Gastrocnemius medialis (tissue), 4 donors: ENCODE data around the gene ISCA1. TPM values are rescaled to one million over a fixed set of nuclear protein-coding genes. Genes with fewer than 3 reads are reported as not detected.
"Not testable (repeated sequence)": the region's sequence is repeated elsewhere in the genome, so short reads cannot be mapped to it uniquely, and the experiment has no call there.

Experiments
- ATAC-seq, 2 donors: fragments of 150-250 bp; one replicate each; pipeline ENCODE4 v1.9.1; 2016
- DNase-seq, 2 donors: peaks; one replicate each; pipeline ENCODE4 v3.0.0-alpha.2; 2019
- H3K27ac ChIP-seq, 4 donors: fragments of 200-600 bp; sonication (generic); 1 replicate in 1 of 4; 2 replicates in 3 of 4; pipeline ENCODE4 v1.5.1; 2016 to 2018; ENCODE audit warnings: mild to moderate bottlenecking in 2 of 4, moderate library complexity in 1 of 4
- H3K27me3 ChIP-seq, 3 donors: fragments of 200-600 bp; sonication (generic) in 2 of 3; 1 replicate in 1 of 3; 2 replicates in 2 of 3; pipeline versions ENCODE4 v1.5.1 to v1.6.0; 2016 to 2019; ENCODE audit warnings: mild to moderate bottlenecking in 1 of 3, moderate library complexity in 1 of 3
- H3K36me3 ChIP-seq, 2 donors: fragments of 200-600 bp; sonication (generic) in 1 of 2; one replicate each; pipeline ENCODE4 v1.5.1; 2017 to 2018
- H3K4me1 ChIP-seq, 2 donors: fragments of 200-600 bp; sonication (generic) in 1 of 2; one replicate each; pipeline ENCODE4 v1.5.1; 2016 to 2017; ENCODE audit warnings: mild to moderate bottlenecking in 2 of 2
- H3K4me3 ChIP-seq, 4 donors: fragments of 200-600 bp; sonication (generic) in 3 of 4; 1 replicate in 1 of 4; 2 replicates in 3 of 4; pipeline ENCODE4 v1.5.1; 2016 to 2019; ENCODE audit warnings: mild to moderate bottlenecking in 2 of 4
- H3K9me3 ChIP-seq, 3 donors: fragments of 200-600 bp; sonication (generic) in 2 of 3; 1 replicate in 1 of 3; 2 replicates in 2 of 3; pipeline ENCODE4 v1.5.1; 2016 to 2019
- POLR2A ChIP-seq, 2 donors: fragments of 450-650 bp; IDR thresholded peaks; one replicate each; pipeline ENCODE4 v1.6.1; 2017; ENCODE audit warnings: antibody characterized with exemption in 2 of 2, mild to moderate bottlenecking in 2 of 2, moderate library complexity in 2 of 2
- in situ Hi-C, 4 donors: fragments of 200-750 bp; cut with MboI; loops; one replicate each; pipeline versions ENCODE4 v1.15.0 to v1.8.0; 2017; ENCODE audit warnings: low sequenced_read_pairs in 4 of 4
- intact Hi-C: fragments of 100-400 bp; cut with DNase I; formaldehyde crosslinking; loops from one replicate; pipeline ENCODE4 v1.15.1; 2023; ENCODE audit warnings: low total_unique reads
- total RNA-seq, 4 donors: library from RNA; depleted of rRNA; stranded (reverse); fragments of >200 nt; gene quantifications; one replicate each; pipeline versions ENCODE4 v1.1.0 to v1.2.3, GENCODE V29; 2016
- TF ChIP-seq, protein P1 (sequence below), 5 experiments: fragments of 450-650 bp in 3 of 5; fragments of 200-600 bp in 2 of 5; sonication (generic) in 2 of 5; IDR thresholded peaks in 4 of 5; conservative IDR thresholded peaks in 1 of 5; 1 replicate in 4 of 5; 2 replicates in 1 of 5; pipeline ENCODE4 v1.5.1; 2016 to 2019; ENCODE audit warnings: antibody characterized with exemption in 5 of 5, mild to moderate bottlenecking in 3 of 5, moderate library complexity in 3 of 5

ISCA1 gene
- total RNA-seq, 4 donors from 2014 or later = 59.8 to 115 (median 89.9) TPM

DNA sequence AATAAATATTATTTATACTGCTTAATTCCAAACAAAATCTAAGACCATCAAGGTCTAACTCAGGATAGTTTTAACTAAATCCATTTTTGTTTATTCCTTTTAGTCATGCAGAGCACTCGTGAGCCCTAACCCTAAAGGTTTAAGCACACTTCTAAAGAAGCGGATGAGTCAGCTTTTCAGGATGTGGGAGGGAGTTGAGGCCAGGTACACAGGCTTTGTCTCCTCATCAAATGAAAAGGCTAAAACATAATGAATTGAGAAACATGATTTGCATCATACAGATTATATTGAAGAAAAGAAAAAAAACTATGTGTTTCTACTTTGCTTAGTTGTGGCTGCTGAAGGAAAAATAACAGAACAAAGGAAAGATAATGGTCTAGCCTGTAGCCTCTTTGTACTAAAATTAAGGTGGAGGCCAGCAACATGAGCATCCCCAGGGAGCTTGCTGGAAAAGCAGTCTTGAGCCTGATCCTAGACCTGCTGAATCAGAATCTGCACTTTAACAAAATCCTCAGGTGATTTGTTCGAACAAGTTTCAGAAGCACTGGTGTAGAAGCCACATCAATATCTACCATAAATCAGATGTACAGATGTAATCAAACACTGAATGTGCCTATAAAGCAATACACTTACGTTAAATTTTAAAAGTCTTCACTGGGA is 21.1 kb upstream of the ISCA1 start:
- no peak for DNase-seq
- no peaks in the 10 kb centered on the region for H3K27me3 ChIP-seq
- in situ Hi-C loops = no loop called here
- intact Hi-C loops = no loop called here
- peaks cover 14 to 30% of the 10 kb centered on the region in 2 donors for H3K4me1 ChIP-seq
- no peak for ATAC-seq
- no peak overlapping the region for H3K4me3 ChIP-seq
- TF ChIP-seq POLR2A (IDR thresholded peaks at IDR 0.05) = no peak
- TF ChIP-seq, protein P1, sequence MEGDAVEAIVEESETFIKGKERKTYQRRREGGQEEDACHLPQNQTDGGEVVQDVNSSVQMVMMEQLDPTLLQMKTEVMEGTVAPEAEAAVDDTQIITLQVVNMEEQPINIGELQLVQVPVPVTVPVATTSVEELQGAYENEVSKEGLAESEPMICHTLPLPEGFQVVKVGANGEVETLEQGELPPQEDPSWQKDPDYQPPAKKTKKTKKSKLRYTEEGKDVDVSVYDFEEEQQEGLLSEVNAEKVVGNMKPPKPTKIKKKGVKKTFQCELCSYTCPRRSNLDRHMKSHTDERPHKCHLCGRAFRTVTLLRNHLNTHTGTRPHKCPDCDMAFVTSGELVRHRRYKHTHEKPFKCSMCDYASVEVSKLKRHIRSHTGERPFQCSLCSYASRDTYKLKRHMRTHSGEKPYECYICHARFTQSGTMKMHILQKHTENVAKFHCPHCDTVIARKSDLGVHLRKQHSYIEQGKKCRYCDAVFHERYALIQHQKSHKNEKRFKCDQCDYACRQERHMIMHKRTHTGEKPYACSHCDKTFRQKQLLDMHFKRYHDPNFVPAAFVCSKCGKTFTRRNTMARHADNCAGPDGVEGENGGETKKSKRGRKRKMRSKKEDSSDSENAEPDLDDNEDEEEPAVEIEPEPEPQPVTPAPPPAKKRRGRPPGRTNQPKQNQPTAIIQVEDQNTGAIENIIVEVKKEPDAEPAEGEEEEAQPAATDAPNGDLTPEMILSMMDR (IDR thresholded peaks at IDR 0.05 in 4 of 5, conservative IDR thresholded peaks at IDR 0.05 in 1 of 5) = no peak
- H3K9me3 ChIP-seq = no peaks in the 10 kb centered on the region
- peaks cover 3 to 96% of the 10 kb centered on the region in 2 donors for H3K36me3 ChIP-seq
- peak overlapping the region in 2 of 4 donors; percentile 24 to 41 for H3K27ac ChIP-seq

DNA sequence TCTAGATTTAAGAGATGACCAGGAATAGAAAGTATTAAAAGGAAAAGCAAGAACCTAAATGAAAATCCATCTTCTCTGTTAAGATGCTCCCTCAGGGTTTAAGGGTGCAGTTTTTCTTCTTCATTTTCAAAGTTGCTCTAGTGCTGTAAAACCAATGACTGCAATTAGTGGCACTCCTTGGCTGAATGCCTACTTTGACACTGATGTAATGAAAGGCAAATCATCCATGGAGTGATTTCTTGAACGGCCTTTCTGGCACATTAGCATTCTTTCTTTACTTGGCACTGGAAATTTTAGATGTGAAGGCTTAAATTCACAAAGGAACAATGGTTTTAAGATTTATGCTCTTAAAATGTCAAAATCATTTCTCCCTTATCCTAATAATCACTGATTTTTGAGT is 19.3 kb upstream of the ISCA1 start:
- H3K4me1 ChIP-seq = peaks cover 9 to 25% of the 10 kb centered on the region in 2 donors
- H3K9me3 ChIP-seq = no peaks in the 10 kb centered on the region
- intact Hi-C loops (no loop called here), in situ Hi-C loops (no loop called here)
- no peaks in the 10 kb centered on the region for H3K27me3 ChIP-seq
- peaks cover 3 to 82% of the 10 kb centered on the region in 2 donors for H3K36me3 ChIP-seq
- TF ChIP-seq, protein P1 (IDR thresholded peaks at IDR 0.05 in 4 of 5, conservative IDR thresholded peaks at IDR 0.05 in 1 of 5) = no peak
- no peak for TF ChIP-seq POLR2A (IDR thresholded peaks at IDR 0.05)
- peak overlapping the region; percentile 49 to 66 (median 60) for H3K27ac ChIP-seq
- no peak overlapping the region for H3K4me3 ChIP-seq
- ATAC-seq (no peak), DNase-seq (no peak)

DNA sequence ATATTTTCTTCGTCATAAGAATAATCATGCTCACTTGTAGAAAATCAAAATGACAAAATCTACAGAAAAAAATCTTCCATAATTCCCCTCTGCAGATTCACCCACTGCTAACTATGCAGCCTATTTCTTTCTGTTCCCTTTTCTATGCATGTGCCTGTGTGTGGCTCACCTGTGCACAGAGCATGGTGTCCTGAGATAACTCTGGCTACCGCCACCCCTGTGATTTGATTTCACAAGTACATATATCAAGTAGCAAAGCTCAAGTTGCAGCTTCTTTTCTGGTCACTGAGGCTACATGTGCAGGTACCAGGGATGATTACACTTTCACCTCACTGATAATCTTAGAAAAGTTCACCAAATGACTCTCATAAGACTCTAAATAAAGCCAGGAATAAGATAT is 18.4 kb upstream of the ISCA1 start:
- H3K4me3 ChIP-seq = no peak overlapping the region
- H3K27ac ChIP-seq = peak overlapping the region; percentile 49 to 66 (median 60)
- H3K4me1 ChIP-seq = peaks cover 9 to 25% of the 10 kb centered on the region in 2 donors
- H3K36me3 ChIP-seq = peaks cover 3 to 73% of the 10 kb centered on the region in 2 donors
- in situ Hi-C loops = no loop called here
- peak; percentile 68 to 76 for DNase-seq
- TF ChIP-seq POLR2A (IDR thresholded peaks at IDR 0.05) = no peak
- H3K27me3 ChIP-seq = no peaks in the 10 kb centered on the region
- no peaks in the 10 kb centered on the region for H3K9me3 ChIP-seq
- intact Hi-C loops = no loop called here
- peak; percentile 98 to 99 for ATAC-seq

DNA sequence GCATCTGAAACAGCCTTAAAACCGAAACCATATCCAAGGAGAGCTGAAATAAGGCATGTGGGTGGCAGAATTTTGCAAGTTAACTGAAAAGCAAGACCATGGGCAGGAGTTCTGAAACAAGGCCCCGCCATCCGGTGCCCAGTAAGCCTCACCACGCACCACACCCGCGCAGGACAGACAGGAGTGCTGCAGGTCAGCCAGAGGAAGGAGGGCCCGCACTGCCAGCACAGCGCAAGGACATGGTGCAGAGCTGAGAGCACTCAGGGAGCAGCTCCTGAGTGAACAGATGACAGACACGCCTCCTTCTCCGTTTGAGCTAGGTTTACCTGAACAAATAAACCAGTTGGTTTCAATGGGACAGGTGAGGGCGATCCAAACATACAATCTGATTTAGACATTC is 16.5 kb upstream of the ISCA1 start:
- in situ Hi-C loops (loop anchor here in 1 of 4 donors (25.0 kb wide), 1 partner anchor 362 kb away; the partner anchor contains the start of gene NAA35), intact Hi-C loops (no loop called here)
- Histone ChIP-seq H3K36me3 (peaks cover 3 to 54% of the 10 kb centered on the region in 2 donors), H3K4me1 (peaks cover 9 to 19% of the 10 kb centered on the region in 2 donors), H3K27me3 (no peaks in the 10 kb centered on the region), H3K9me3 (no peaks in the 10 kb centered on the region), H3K4me3 (no peak overlapping the region), H3K27ac (no peak overlapping the region)
- no peak for DNase-seq
- no peak for TF ChIP-seq POLR2A (IDR thresholded peaks at IDR 0.05)
- TF ChIP-seq, protein P1 (IDR thresholded peaks at IDR 0.05 in 4 of 5, conservative IDR thresholded peaks at IDR 0.05 in 1 of 5) = no peak
- no peak for ATAC-seq

DNA sequence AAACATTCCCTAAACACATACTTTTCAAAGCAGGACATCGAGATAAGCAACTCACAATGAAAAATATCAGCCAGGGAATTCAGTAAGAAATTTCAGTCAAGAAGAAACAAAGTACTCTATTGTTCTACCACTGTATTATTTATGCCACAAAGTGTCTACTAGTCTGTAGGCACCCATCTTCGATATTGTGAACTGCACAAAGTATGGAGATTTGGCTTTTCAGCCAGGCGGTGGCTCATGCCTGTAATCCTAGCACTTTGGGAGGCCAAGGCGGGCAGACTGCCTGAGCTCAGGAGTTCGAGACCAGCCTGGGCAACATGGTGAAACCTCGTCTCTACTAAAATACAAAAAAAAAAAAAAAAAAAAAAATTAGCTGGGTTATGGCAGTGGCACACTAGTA is 8.0 kb upstream of the ISCA1 start:
- peaks cover 0 to 20% of the 10 kb centered on the region in 2 donors for H3K36me3 ChIP-seq
- DNase-seq, H3K27ac ChIP-seq, H3K27me3 ChIP-seq, H3K4me1 ChIP-seq, intact Hi-C loops, ATAC-seq, H3K4me3 ChIP-seq, H3K9me3 ChIP-seq: not testable (repeated sequence)
- in situ Hi-C loops = loop anchor here in 1 of 4 donors (25.0 kb wide), 1 partner anchor 353 kb away; the partner anchor contains the start of gene NAA35
